ENCODE results near the gene PTPRT.

The PTPRT gene

GRCh38 chr20:42741906-42742305, 447.8 kb downstream of the PTPRT start:
- Histone ChIP-seq H3K36me3 (no peaks in the 10 kb centered on the region), H3K27me3 (no peaks in the 10 kb centered on the region), H3K27ac (no peak overlapping the region), H3K9me3 (no peaks in the 10 kb centered on the region), H3K4me3 (ENCODE audit: low read depth in 1 of 2, low read length in 1 of 2) (no peak overlapping the region), H3K4me1 (ENCODE audit: control insufficient read depth in 1 of 2, insufficient read depth in 1 of 2, low read depth in 1 of 2, low read length in 1 of 2) (no peaks in the 10 kb centered on the region)
- TF ChIP-seq CTCF (IDR thresholded peaks at IDR 0.05): no peak

DNA sequence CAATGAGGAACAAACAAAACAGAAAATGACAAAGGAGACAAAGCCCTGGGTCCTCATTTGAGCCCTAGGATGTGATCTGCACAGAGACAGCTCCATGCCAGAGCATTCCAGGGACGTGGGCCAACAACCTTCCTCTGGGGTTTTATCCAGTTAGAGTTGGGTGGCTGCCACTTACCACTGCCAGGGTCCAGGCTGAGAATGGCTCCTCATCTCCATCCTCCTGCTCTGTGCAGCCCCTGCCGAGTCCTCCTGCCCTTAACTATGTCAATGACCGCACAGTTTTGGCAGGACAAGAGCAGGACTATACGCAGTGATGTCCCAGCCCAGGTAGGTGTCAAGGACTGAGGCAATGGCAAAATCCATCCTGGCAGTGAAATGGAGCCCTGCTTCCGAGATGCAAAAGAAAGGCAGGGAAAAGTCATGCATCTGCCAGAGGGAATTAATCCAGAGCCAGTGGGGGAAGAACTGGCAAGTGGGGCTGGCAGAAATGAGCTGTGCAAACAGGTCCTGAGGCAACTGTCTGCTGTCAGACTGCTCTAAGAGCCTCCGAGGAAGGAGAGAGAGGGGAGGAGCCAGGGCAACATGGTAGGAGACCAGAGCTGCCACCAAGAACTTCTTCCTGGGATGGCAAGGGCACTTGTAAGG, 449.4 kb downstream of the PTPRT start:
- Histone ChIP-seq H3K4me1 (ENCODE audit: control insufficient read depth in 1 of 2, insufficient read depth in 1 of 2, low read depth in 1 of 2, low read length in 1 of 2) (no peaks in the 10 kb centered on the region), H3K9me3 (no peaks in the 10 kb centered on the region), H3K36me3 (no peaks in the 10 kb centered on the region), H3K27ac (no peak overlapping the region), H3K4me3 (ENCODE audit: low read depth in 1 of 2, low read length in 1 of 2) (no peak overlapping the region), H3K27me3 (no peaks in the 10 kb centered on the region)
- no peak for TF ChIP-seq CTCF (IDR thresholded peaks at IDR 0.05)

- H3K9me3 ChIP-seq: no peaks in the 10 kb centered on the region
- no peaks in the 10 kb centered on the region for H3K4me1 ChIP-seq (ENCODE audit: control insufficient read depth in 1 of 2, insufficient read depth in 1 of 2, low read depth in 1 of 2, low read length in 1 of 2)
These were observed 450.0 kb downstream of the PTPRT start for GRCh38 chr20:42739683-42740082.

GRCh38 chr20:42735539-42735938, 454.2 kb downstream of the PTPRT start:
- no peaks in the 10 kb centered on the region for H3K36me3 ChIP-seq
- H3K9me3 ChIP-seq: no peaks in the 10 kb centered on the region
- H3K4me3 ChIP-seq (ENCODE audit: low read depth in 1 of 2, low read length in 1 of 2): no peak overlapping the region
- no peaks in the 10 kb centered on the region for H3K27me3 ChIP-seq
- no peak overlapping the region for H3K27ac ChIP-seq
- H3K4me1 ChIP-seq (ENCODE audit: control insufficient read depth in 1 of 2, insufficient read depth in 1 of 2, low read depth in 1 of 2, low read length in 1 of 2): no peaks in the 10 kb centered on the region
- TF ChIP-seq CTCF (IDR thresholded peaks at IDR 0.05): no peak

More at GRCh38 chr20:42739683-42740082, 450.0 kb downstream of the PTPRT start:
- Histone ChIP-seq H3K4me3 (ENCODE audit: low read depth in 1 of 2, low read length in 1 of 2) (no peak overlapping the region), H3K27me3 (no peaks in the 10 kb centered on the region), H3K36me3 (no peaks in the 10 kb centered on the region), H3K27ac (no peak overlapping the region)
- TF ChIP-seq CTCF (IDR thresholded peaks at IDR 0.05): no peak

DNA sequence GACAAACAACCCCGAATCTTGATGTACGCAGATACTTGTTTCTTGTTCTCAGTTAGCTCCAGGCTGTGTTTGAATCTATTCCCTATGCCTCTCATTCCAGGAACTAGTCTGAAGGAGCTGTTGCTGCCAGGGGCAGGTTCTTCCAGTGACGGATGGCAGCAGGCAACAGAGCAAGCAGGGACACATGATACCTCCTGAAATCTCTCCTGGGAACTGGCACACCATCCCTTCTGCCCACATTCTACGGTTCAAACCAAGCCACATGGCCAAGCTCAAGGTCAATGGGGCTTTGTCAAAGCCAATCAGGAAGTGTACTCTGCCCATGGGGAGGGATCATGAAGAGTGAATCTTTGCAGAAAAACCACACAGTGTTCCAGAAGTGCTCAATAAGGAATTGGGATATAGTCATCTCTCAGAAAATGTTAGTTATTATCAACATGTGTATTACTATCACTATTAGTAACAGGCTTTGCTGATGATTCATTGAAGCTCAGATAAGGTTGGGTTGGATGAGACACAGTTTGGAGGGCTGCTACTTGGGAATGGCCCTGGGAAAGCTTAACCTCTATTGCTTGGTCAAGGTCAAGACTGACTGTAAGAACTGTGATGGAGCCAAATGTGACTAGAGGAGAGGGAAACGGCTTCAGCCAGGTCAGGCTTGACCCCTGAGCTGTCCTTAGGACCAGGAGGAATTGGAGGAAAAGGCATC, 454.9 kb downstream of the PTPRT start:
- no peak overlapping the region for H3K27ac ChIP-seq
- H3K9me3 ChIP-seq: no peaks in the 10 kb centered on the region
- no peak overlapping the region for H3K4me3 ChIP-seq (ENCODE audit: low read depth in 1 of 2, low read length in 1 of 2)
- no peak for TF ChIP-seq CTCF (IDR thresholded peaks at IDR 0.05)
- H3K27me3 ChIP-seq: no peaks in the 10 kb centered on the region
- no peaks in the 10 kb centered on the region for H3K36me3 ChIP-seq
- H3K4me1 ChIP-seq (ENCODE audit: control insufficient read depth in 1 of 2, insufficient read depth in 1 of 2, low read depth in 1 of 2, low read length in 1 of 2): no peaks in the 10 kb centered on the region

Data from neutrophil (primary cell).